Sigmoid colon (tissue), 7 donors: ENCODE measurements around the gene GRN. TPM values are rescaled to one million over a fixed set of nuclear protein-coding genes. Genes with fewer than 3 reads are reported as not detected.

Experiments used
- DNase-seq: peaks from one replicate; pipeline ENCODE4 v3.0.0-alpha.2; 2019
- H3K27ac ChIP-seq, 4 donors: fragments of 200-600 bp; sonication (generic); one replicate each; pipeline ENCODE4 v1.5.1; 2016 to 2019; ENCODE audit warnings: mild to moderate bottlenecking in 1 of 4
- H3K27me3 ChIP-seq, 3 donors: fragments of 200-600 bp; sonication (generic); one replicate each; pipeline ENCODE4 v1.5.1; 2019; ENCODE audit warnings: mild to moderate bottlenecking in 1 of 3
- H3K36me3 ChIP-seq, 4 donors: fragments of 200-600 bp; sonication (generic); one replicate each; pipeline ENCODE4 v1.5.1; 2016 to 2019
- H3K4me1 ChIP-seq, 4 donors: fragments of 200-600 bp; sonication (generic); one replicate each; pipeline ENCODE4 v1.5.1; 2017 to 2019
- H3K4me3 ChIP-seq, 4 donors: fragments of 200-600 bp; sonication (generic); one replicate each; pipeline ENCODE4 v1.5.1; 2017 to 2019; ENCODE audit warnings: mild to moderate bottlenecking in 2 of 4, moderate library complexity in 1 of 4
- H3K9me3 ChIP-seq, 4 donors: fragments of 200-600 bp in 3 of 4; sonication (generic) in 3 of 4; one replicate each; pipeline versions ENCODE4 v1.5.1 to v1.6.1; 2013 to 2019
- CTCF ChIP-seq, 4 experiments: fragments of 450-650 bp in 3 of 4; fragments of 200-600 bp in 1 of 4; IDR thresholded peaks; one replicate each; pipeline ENCODE4 v1.5.1; 2016 to 2019; ENCODE audit warnings: antibody characterized with exemption in 4 of 4, mild to moderate bottlenecking in 3 of 4, moderate library complexity in 2 of 4
- EP300 ChIP-seq, 4 donors: sonication (generic); formaldehyde crosslinking; IDR thresholded peaks; one replicate each; pipeline ENCODE4 v1.6.1; 2017; ENCODE audit warnings: antibody characterized with exemption in 4 of 4
- POLR2A ChIP-seq, 2 donors: fragments of 450-650 bp; IDR thresholded peaks; one replicate each; pipeline ENCODE4 v1.6.1; 2016; ENCODE audit warnings: antibody characterized with exemption in 2 of 2, mild to moderate bottlenecking in 2 of 2, moderate library complexity in 2 of 2
- POLR2AphosphoS5 ChIP-seq, 4 donors: sonication (generic); formaldehyde crosslinking; IDR thresholded peaks; one replicate each; pipeline ENCODE4 v1.6.1; 2017; ENCODE audit warnings: antibody characterized with exemption in 4 of 4
- WGBS, 2 donors: extraction: QIAGEN DNeasy Blood & Tissue Kit; methylation state at CpG; one replicate each; pipeline ENCODE4 v1.1.7; 2013; 5-methylcytosine and 5-hydroxymethylcytosine counted together
- intact Hi-C: fragments of 100-400 bp; cut with DNase I; formaldehyde crosslinking; loops from one replicate; pipeline ENCODE4 v1.15.1; 2023
- polyA plus RNA-seq, 3 donors: library from polyadenylated mRNA; stranded (reverse); fragments of 200-250 nt; gene quantifications; one replicate each; pipeline ENCODE4 v1.2.3, GENCODE V29; 2013
- total RNA-seq, 4 donors: library from RNA; depleted of rRNA; stranded (reverse); fragments of >200 nt; gene quantifications; one replicate each; pipeline ENCODE4 v1.1.0, GENCODE V29; 2016
- donor health status: healthy with polysubstance abuse.
- donor health status: Bipolar disorder and iron deficiency.
- donor health status: healthy.

The GRN gene
- total and polyA plus RNA-seq, 7 donors = 69.7 to 245 (median 176) TPM

GRCh38 chr17:44359006-44359405 is 13.9 kb downstream of the GRN start:
- H3K4me1 ChIP-seq = peaks cover 0 to 20% (median 15%) of the 10 kb centered on the region in 4 donors
- H3K9me3 ChIP-seq = no peaks in the 10 kb centered on the region
- no peak overlapping the region for H3K27ac ChIP-seq
- H3K4me3 ChIP-seq = no peak overlapping the region
- WGBS, 2 donors = 62 to 66% methylated on average over 6 of the region's 6 CpGs
- TF ChIP-seq POLR2A (IDR thresholded peaks at IDR 0.05) (no peak), EP300 (IDR thresholded peaks at IDR 0.05) (no peak), CTCF (IDR thresholded peaks at IDR 0.05) (no peak), POLR2AphosphoS5 (IDR thresholded peaks at IDR 0.05) (no peak)
- no peak for DNase-seq
- intact Hi-C loops = no loop called here
- no peaks in the 10 kb centered on the region for H3K36me3 ChIP-seq
- peaks cover 0 to 14% (median 0%) of the 10 kb centered on the region in 3 donors for H3K27me3 ChIP-seq

- intact Hi-C loops = no loop called here
- Histone ChIP-seq H3K4me3 (no peak overlapping the region), H3K27me3 (peaks cover 0 to 14% (median 0%) of the 10 kb centered on the region in 3 donors), H3K36me3 (no peaks in the 10 kb centered on the region), H3K4me1 (peaks cover 0 to 23% (median 17%) of the 10 kb centered on the region in 4 donors), H3K9me3 (no peaks in the 10 kb centered on the region), H3K27ac (no peak overlapping the region)
- TF ChIP-seq EP300 (IDR thresholded peaks at IDR 0.05) (no peak), POLR2AphosphoS5 (IDR thresholded peaks at IDR 0.05) (no peak), CTCF (IDR thresholded peaks at IDR 0.05) (no peak), POLR2A (IDR thresholded peaks at IDR 0.05) (no peak)
- 65 to 86% methylated on average over 14 of the region's 14 CpGs for WGBS, 2 donors
- DNase-seq = no peak
Measured at GRCh38 chr17:44359458-44360143, 14.5 kb downstream of the GRN start.

GRCh38 chr17:44360144-44360533 is 15.0 kb downstream of the GRN start:
- peaks cover 0 to 18% (median 0%) of the 10 kb centered on the region in 3 donors for H3K27me3 ChIP-seq
- intact Hi-C loops = no loop called here
- peaks cover 0 to 23% (median 17%) of the 10 kb centered on the region in 4 donors for H3K4me1 ChIP-seq
- WGBS, 2 donors = 48 to 64% methylated on average over 6 of the region's 6 CpGs
- H3K9me3 ChIP-seq = no peaks in the 10 kb centered on the region
- H3K27ac ChIP-seq = no peak overlapping the region
- DNase-seq = no peak
- TF ChIP-seq CTCF (IDR thresholded peaks at IDR 0.05) (no peak), POLR2A (IDR thresholded peaks at IDR 0.05) (no peak)
- no peak overlapping the region for H3K4me3 ChIP-seq
- no peaks in the 10 kb centered on the region for H3K36me3 ChIP-seq

GRCh38 chr17:44360826-44361225 is 15.7 kb downstream of the GRN start:
- no peak for DNase-seq
- WGBS, 2 donors = 39 to 65% methylated on average over 5 of the region's 5 CpGs
- Histone ChIP-seq H3K27me3 (peaks cover 0 to 18% (median 0%) of the 10 kb centered on the region in 3 donors), H3K27ac (no peak overlapping the region), H3K4me3 (no peak overlapping the region), H3K36me3 (no peaks in the 10 kb centered on the region), H3K4me1 (peaks cover 0 to 23% (median 17%) of the 10 kb centered on the region in 4 donors), H3K9me3 (no peaks in the 10 kb centered on the region)
- TF ChIP-seq POLR2A (IDR thresholded peaks at IDR 0.05) (no peak), EP300 (IDR thresholded peaks at IDR 0.05) (no peak), CTCF (IDR thresholded peaks at IDR 0.05) (no peak), POLR2AphosphoS5 (IDR thresholded peaks at IDR 0.05) (no peak)
- intact Hi-C loops = no loop called here
